Liver (tissue), 9 donors: ENCODE data around the gene PPIC. TPM values are rescaled to one million over a fixed set of nuclear protein-coding genes. Genes with fewer than 3 reads are reported as not detected.

Experiments used
- DNase-seq: peaks from one replicate; pipeline ENCODE4 v3.0.0-alpha.2; 2017; ENCODE audit warnings: low spot score
- H3K27ac ChIP-seq, 2 donors: one replicate each; pipeline ENCODE4 v1.7.0; 2013; ENCODE audit warnings: inconsistent platforms in 2 of 2, low read length in 2 of 2, control low read depth in 1 of 2, low read depth in 1 of 2, mild to moderate bottlenecking in 1 of 2
- H3K27me3 ChIP-seq, 4 donors: one replicate each; pipeline versions ENCODE4 v1.6.1 to v1.7.0; 2013; ENCODE audit warnings: low read length in 3 of 4, inconsistent platforms in 1 of 4, mild to moderate bottlenecking in 1 of 4, moderate library complexity in 1 of 4; ENCODE audit not compliant: control insufficient read depth in 4 of 4, insufficient read depth in 4 of 4
- H3K36me3 ChIP-seq, 4 donors: one replicate each; pipeline versions ENCODE4 v1.6.1 to v1.7.0; 2013; ENCODE audit warnings: low read length in 3 of 4, mild to moderate bottlenecking in 3 of 4, low read depth in 1 of 4, moderate library complexity in 1 of 4; ENCODE audit not compliant: control insufficient read depth in 4 of 4, insufficient read depth in 3 of 4
- H3K4me1 ChIP-seq, 4 donors: one replicate each; pipeline versions ENCODE4 v1.6.1 to v1.7.0; 2013; ENCODE audit warnings: low read length in 3 of 4, mild to moderate bottlenecking in 3 of 4, moderate library complexity in 1 of 4; ENCODE audit not compliant: control insufficient read depth in 4 of 4, insufficient read depth in 4 of 4
- H3K4me3 ChIP-seq, 3 donors: one replicate each; pipeline versions ENCODE4 v1.6.1 to v1.7.0; 2013; ENCODE audit warnings: low read length in 3 of 3, control low read depth in 1 of 3, low read depth in 1 of 3, mild to moderate bottlenecking in 1 of 3
- H3K9ac ChIP-seq, 2 donors: one replicate each; pipeline ENCODE4 v1.7.0; 2013; ENCODE audit warnings: low read length in 2 of 2, mild to moderate bottlenecking in 2 of 2, moderate library complexity in 2 of 2, control low read depth in 1 of 2, low read depth in 1 of 2
- H3K9me3 ChIP-seq, 4 donors: one replicate each; pipeline versions ENCODE4 v1.6.1 to v1.7.0; 2013; ENCODE audit warnings: low read length in 3 of 4; ENCODE audit not compliant: control insufficient read depth in 4 of 4
- FOXA2 ChIP-seq: IDR thresholded peaks from 2 replicates; pipeline ENCODE4 v1.6.1; 2016; ENCODE audit warnings: antibody characterized with exemption
- GABPA ChIP-seq, 2 donors: IDR thresholded peaks in 1 of 2; conservative IDR thresholded peaks in 1 of 2; 2 replicates each; pipeline ENCODE4 v1.6.1; 2016; ENCODE audit warnings: antibody characterized with exemption in 2 of 2, mild to moderate bottlenecking in 1 of 2, moderate library complexity in 1 of 2
- HNF4A ChIP-seq, 2 donors: conservative IDR thresholded peaks; 2 replicates each; pipeline ENCODE4 v1.6.1; 2016; ENCODE audit warnings: antibody characterized with exemption in 2 of 2, mild to moderate bottlenecking in 2 of 2
- HNF4G ChIP-seq: IDR thresholded peaks from 2 replicates; pipeline ENCODE4 v1.6.1; 2016; ENCODE audit warnings: antibody characterized with exemption
- JUND ChIP-seq, 2 donors: IDR thresholded peaks; 2 replicates each; pipeline ENCODE4 v1.6.1; 2016; ENCODE audit warnings: antibody characterized with exemption in 2 of 2
- NR2F2 ChIP-seq: IDR thresholded peaks from 2 replicates; pipeline ENCODE4 v1.6.1; 2016; ENCODE audit warnings: antibody characterized with exemption
- RAD21 ChIP-seq, 2 donors: IDR thresholded peaks; 2 replicates each; pipeline ENCODE4 v1.6.1; 2016; ENCODE audit warnings: antibody characterized with exemption in 2 of 2, mild to moderate bottlenecking in 2 of 2
- RXRA ChIP-seq, 2 donors: IDR thresholded peaks; 2 replicates each; pipeline ENCODE4 v1.6.1; 2017 to 2018; ENCODE audit warnings: antibody characterized with exemption in 2 of 2, mild to moderate bottlenecking in 1 of 2
- SP1 ChIP-seq: IDR thresholded peaks from 2 replicates; pipeline ENCODE4 v1.6.1; 2018; ENCODE audit warnings: antibody characterized with exemption, mild to moderate bottlenecking
- TAF1 ChIP-seq: conservative IDR thresholded peaks from 2 replicates; pipeline ENCODE4 v1.6.1; 2016; ENCODE audit warnings: antibody characterized with exemption, mild to moderate bottlenecking
- YY1 ChIP-seq: IDR thresholded peaks from 2 replicates; pipeline ENCODE4 v1.6.1; 2016; ENCODE audit warnings: antibody characterized with exemption, mild to moderate bottlenecking
- WGBS: extraction: QIAGEN DNeasy Blood & Tissue Kit; methylation state at CpG from one replicate; pipeline ENCODE4 v1.1.7; 2013; 5-methylcytosine and 5-hydroxymethylcytosine counted together
- polyA plus RNA-seq, 2 donors: library from polyadenylated mRNA; stranded (reverse) in 1 of 2; unstranded in 1 of 2; fragments of 200-250 nt in 1 of 2; fragments of >200 nt in 1 of 2; fragmentation: Nextera tagmentation in 1 of 2; extraction: Ambion mirVana in 1 of 2; gene quantifications; one replicate each; pipeline versions ENCODE4 v1.2.1 to v1.2.3, GENCODE V29; 2013 to 2015
- total RNA-seq, 2 donors: library from RNA; depleted of rRNA; stranded (reverse); fragments of >200 nt; gene quantifications; one replicate each; pipeline ENCODE4 v1.2.3, GENCODE V29; 2014
- TF ChIP-seq, protein P1 (sequence below): IDR thresholded peaks from 2 replicates; pipeline ENCODE4 v1.6.1; 2016; ENCODE audit warnings: antibody characterized with exemption
- TF ChIP-seq, protein P2 (sequence below): IDR thresholded peaks from 2 replicates; pipeline ENCODE4 v1.6.1; 2016; ENCODE audit warnings: antibody characterized with exemption, mild to moderate bottlenecking
- TF ChIP-seq, protein P3 (sequence below): IDR thresholded peaks from 2 replicates; pipeline ENCODE4 v1.6.1; 2016; ENCODE audit warnings: antibody characterized with exemption
- TF ChIP-seq, protein P4 (sequence below): fragments of 150-350 bp; IDR thresholded peaks from 2 replicates; pipeline ENCODE4 v1.5.1; 2017; ENCODE audit warnings: improper control_type of control experiment, low read depth, low read length; ENCODE audit not compliant: missing input control
- TF ChIP-seq, protein P5 (sequence below): IDR thresholded peaks from 2 replicates; pipeline ENCODE4 v1.6.1; 2016; ENCODE audit warnings: antibody characterized with exemption
- donor health status: healthy.
- donor health status: healthy.
- donor health status: healthy.
- donor health status: healthy.
- donor health status: healthy.

Gene PPIC
- total and polyA plus RNA-seq, 4 donors, result 13.3 to 26.3 (median 17.3) TPM

DNA sequence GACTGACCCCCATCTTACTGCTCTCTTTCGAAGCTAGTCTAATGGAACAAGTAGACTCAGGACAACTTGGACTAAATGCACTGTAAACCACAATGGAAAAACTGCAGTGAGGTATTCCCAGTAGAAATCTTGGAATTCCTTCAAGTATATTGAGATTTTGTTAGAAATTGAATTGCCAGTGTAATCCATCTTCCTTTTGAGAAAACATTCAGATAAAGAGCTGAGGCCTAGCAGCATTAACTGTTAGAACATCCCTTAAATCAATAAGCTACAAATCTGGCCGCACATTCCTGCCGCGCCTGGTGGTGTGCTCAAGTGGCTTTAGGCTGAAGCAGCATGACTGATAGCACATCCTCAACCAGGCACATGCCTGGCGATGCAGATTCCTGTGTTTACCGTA, 29.3 kb downstream of the PPIC start:
- WGBS, result 97% methylated on average over 6 of the region's 6 CpGs
- Histone ChIP-seq H3K36me3 (no peaks in the 10 kb centered on the region), H3K4me3 (no peak overlapping the region), H3K27me3 (no peaks in the 10 kb centered on the region), H3K9me3 (no peaks in the 10 kb centered on the region), H3K4me1 (no peaks in the 10 kb centered on the region), H3K27ac (no peak overlapping the region), H3K9ac (no peak overlapping the region)
- TF ChIP-seq HNF4A (conservative IDR thresholded peaks at IDR 0.05) (no peak), JUND (IDR thresholded peaks at IDR 0.05) (no peak), RXRA (IDR thresholded peaks at IDR 0.05) (no peak), RAD21 (IDR thresholded peaks at IDR 0.05) (no peak), NR2F2 (no peak), FOXA2 (no peak)
- TF ChIP-seq, protein P1, sequence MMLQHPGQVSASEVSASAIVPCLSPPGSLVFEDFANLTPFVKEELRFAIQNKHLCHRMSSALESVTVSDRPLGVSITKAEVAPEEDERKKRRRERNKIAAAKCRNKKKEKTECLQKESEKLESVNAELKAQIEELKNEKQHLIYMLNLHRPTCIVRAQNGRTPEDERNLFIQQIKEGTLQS, result no peak
- DNase-seq, result no peak

DNA sequence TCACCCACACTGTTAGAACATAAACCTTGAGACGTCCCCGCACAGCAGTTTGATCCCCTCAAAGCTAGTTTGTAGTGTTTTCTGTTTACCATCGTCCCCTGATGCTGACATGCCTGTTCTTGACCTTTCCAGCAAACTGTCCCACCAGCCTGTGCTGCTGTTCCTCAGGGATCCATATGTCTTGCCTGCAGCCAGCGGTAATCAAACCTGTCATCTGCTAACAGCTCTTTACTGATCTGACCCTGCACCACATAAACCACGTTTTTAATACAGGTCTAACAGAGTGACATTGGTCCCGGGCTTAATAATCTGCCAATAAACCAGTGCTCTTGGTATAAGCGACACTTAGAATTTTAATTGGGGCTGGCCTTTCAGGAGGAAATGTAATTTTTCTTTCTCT, 34.7 kb downstream of the PPIC start:
- 86% methylated on average over 7 of the region's 7 CpGs for WGBS

DNA sequence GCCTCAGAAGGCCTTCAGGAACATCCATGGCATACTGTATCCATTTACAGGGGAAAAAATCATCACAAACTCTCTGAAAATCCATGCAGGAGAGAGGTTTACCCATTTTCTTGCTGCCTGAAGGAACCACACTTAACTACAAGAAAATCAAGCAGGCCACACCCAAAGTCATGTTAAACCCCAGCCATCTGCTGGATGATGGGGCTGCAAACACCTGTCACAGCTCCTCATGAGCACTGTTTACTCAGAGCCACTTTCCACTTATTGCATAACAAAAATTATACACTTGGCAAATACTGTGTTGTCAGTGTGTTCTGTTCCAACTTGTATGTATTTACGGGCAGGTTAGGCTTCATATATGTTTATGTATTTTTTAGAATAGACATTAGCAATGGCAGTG, 35.8 kb downstream of the PPIC start:
- Histone ChIP-seq H3K4me1 (peaks cover 0 to 8% (median 4%) of the 10 kb centered on the region in 4 donors), H3K36me3 (no peaks in the 10 kb centered on the region), H3K4me3 (no peak overlapping the region), H3K9ac (no peak overlapping the region), H3K9me3 (no peaks in the 10 kb centered on the region), H3K27ac (no peak overlapping the region), H3K27me3 (no peaks in the 10 kb centered on the region)
- WGBS, result 96% methylated on average over 1 of the region's 1 CpG
- DNase-seq, result no peak
- TF ChIP-seq RXRA (IDR thresholded peaks at IDR 0.05) (no peak), GABPA (IDR thresholded peaks at IDR 0.05 in 1 of 2, conservative IDR thresholded peaks at IDR 0.05 in 1 of 2) (no peak), FOXA2 (no peak), HNF4G (no peak), SP1 (no peak), HNF4A (conservative IDR thresholded peaks at IDR 0.05) (no peak), RAD21 (IDR thresholded peaks at IDR 0.05) (no peak)
- TF ChIP-seq, protein P2, sequence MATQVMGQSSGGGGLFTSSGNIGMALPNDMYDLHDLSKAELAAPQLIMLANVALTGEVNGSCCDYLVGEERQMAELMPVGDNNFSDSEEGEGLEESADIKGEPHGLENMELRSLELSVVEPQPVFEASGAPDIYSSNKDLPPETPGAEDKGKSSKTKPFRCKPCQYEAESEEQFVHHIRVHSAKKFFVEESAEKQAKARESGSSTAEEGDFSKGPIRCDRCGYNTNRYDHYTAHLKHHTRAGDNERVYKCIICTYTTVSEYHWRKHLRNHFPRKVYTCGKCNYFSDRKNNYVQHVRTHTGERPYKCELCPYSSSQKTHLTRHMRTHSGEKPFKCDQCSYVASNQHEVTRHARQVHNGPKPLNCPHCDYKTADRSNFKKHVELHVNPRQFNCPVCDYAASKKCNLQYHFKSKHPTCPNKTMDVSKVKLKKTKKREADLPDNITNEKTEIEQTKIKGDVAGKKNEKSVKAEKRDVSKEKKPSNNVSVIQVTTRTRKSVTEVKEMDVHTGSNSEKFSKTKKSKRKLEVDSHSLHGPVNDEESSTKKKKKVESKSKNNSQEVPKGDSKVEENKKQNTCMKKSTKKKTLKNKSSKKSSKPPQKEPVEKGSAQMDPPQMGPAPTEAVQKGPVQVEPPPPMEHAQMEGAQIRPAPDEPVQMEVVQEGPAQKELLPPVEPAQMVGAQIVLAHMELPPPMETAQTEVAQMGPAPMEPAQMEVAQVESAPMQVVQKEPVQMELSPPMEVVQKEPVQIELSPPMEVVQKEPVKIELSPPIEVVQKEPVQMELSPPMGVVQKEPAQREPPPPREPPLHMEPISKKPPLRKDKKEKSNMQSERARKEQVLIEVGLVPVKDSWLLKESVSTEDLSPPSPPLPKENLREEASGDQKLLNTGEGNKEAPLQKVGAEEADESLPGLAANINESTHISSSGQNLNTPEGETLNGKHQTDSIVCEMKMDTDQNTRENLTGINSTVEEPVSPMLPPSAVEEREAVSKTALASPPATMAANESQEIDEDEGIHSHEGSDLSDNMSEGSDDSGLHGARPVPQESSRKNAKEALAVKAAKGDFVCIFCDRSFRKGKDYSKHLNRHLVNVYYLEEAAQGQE, result no peak
- TF ChIP-seq, protein P3, sequence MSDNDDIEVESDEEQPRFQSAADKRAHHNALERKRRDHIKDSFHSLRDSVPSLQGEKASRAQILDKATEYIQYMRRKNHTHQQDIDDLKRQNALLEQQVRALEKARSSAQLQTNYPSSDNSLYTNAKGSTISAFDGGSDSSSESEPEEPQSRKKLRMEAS, result no peak
- TF ChIP-seq, protein P4, sequence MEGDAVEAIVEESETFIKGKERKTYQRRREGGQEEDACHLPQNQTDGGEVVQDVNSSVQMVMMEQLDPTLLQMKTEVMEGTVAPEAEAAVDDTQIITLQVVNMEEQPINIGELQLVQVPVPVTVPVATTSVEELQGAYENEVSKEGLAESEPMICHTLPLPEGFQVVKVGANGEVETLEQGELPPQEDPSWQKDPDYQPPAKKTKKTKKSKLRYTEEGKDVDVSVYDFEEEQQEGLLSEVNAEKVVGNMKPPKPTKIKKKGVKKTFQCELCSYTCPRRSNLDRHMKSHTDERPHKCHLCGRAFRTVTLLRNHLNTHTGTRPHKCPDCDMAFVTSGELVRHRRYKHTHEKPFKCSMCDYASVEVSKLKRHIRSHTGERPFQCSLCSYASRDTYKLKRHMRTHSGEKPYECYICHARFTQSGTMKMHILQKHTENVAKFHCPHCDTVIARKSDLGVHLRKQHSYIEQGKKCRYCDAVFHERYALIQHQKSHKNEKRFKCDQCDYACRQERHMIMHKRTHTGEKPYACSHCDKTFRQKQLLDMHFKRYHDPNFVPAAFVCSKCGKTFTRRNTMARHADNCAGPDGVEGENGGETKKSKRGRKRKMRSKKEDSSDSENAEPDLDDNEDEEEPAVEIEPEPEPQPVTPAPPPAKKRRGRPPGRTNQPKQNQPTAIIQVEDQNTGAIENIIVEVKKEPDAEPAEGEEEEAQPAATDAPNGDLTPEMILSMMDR, result no peak
- TF ChIP-seq, protein P5, sequence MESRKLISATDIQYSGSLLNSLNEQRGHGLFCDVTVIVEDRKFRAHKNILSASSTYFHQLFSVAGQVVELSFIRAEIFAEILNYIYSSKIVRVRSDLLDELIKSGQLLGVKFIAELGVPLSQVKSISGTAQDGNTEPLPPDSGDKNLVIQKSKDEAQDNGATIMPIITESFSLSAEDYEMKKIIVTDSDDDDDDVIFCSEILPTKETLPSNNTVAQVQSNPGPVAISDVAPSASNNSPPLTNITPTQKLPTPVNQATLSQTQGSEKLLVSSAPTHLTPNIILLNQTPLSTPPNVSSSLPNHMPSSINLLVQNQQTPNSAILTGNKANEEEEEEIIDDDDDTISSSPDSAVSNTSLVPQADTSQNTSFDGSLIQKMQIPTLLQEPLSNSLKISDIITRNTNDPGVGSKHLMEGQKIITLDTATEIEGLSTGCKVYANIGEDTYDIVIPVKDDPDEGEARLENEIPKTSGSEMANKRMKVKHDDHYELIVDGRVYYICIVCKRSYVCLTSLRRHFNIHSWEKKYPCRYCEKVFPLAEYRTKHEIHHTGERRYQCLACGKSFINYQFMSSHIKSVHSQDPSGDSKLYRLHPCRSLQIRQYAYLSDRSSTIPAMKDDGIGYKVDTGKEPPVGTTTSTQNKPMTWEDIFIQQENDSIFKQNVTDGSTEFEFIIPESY, result no peak
- TF ChIP-seq, protein P1, result no peak

More for the DNA sequence above, 34.7 kb downstream of the PPIC start:
- no peak for DNase-seq
- no peak overlapping the region for H3K9ac ChIP-seq
- no peak overlapping the region for H3K27ac ChIP-seq
- H3K4me3 ChIP-seq, result no peak overlapping the region
- H3K27me3 ChIP-seq, result no peaks in the 10 kb centered on the region
- TF ChIP-seq, protein P4, result no peak
- TF ChIP-seq TAF1 (no peak), YY1 (no peak)
- H3K9me3 ChIP-seq, result no peaks in the 10 kb centered on the region
- H3K4me1 ChIP-seq, result peaks cover 0 to under 1% (median 0%) of the 10 kb centered on the region in 4 donors
- H3K36me3 ChIP-seq, result no peaks in the 10 kb centered on the region
